ENCODE results near the gene TEX261.

DNA sequence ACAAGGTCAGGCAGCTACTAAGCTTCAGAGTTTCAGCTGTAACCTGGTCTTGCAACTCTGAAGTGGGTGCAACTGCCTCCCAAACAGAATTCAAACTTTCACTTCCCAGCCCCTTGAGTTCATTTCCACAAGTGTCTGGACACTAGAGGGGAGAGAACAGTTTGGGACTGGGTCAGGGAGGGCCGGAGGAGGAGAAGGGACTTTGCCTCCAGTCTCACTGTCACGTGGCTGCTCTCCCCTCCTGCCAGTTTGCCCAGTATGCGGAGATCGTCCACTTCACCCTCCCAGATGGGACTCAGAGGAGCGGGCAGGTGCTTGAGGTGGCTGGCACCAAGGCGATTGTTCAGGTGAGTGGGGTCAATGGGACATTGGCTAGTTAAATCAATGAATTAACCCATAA lies 36.9 kb downstream of the TEX261 start:
- no peak for TF ChIP-seq EZH2 (IDR thresholded peaks at IDR 0.05; ENCODE audit: borderline replicate concordance, low read length)
- TF ChIP-seq, protein P1, sequence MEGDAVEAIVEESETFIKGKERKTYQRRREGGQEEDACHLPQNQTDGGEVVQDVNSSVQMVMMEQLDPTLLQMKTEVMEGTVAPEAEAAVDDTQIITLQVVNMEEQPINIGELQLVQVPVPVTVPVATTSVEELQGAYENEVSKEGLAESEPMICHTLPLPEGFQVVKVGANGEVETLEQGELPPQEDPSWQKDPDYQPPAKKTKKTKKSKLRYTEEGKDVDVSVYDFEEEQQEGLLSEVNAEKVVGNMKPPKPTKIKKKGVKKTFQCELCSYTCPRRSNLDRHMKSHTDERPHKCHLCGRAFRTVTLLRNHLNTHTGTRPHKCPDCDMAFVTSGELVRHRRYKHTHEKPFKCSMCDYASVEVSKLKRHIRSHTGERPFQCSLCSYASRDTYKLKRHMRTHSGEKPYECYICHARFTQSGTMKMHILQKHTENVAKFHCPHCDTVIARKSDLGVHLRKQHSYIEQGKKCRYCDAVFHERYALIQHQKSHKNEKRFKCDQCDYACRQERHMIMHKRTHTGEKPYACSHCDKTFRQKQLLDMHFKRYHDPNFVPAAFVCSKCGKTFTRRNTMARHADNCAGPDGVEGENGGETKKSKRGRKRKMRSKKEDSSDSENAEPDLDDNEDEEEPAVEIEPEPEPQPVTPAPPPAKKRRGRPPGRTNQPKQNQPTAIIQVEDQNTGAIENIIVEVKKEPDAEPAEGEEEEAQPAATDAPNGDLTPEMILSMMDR (conservative IDR thresholded peaks at IDR 0.05 in 1 of 2, IDR thresholded peaks at IDR 0.05 in 1 of 2; ENCODE audit: extremely low read depth in 1 of 2, insufficient read depth in 1 of 2, low read depth in 1 of 2, low read length in 2 of 2): no peak
